ENCODE measurements around the gene STK25.

STK25 gene

GRCh38 chr2:241551998-241552737 lies 43.8 kb upstream of the STK25 start:
- no peak for TF ChIP-seq ZFX (IDR thresholded peaks at IDR 0.05)
- TF ChIP-seq CTCF (conservative IDR thresholded peaks at IDR 0.05): no peak
- H3K27ac ChIP-seq: no peak overlapping the region

- H3K27ac ChIP-seq: peak overlapping the region; percentile 80
- TF ChIP-seq CTCF (conservative IDR thresholded peaks at IDR 0.05) (no peak), ZFX (IDR thresholded peaks at IDR 0.05) (no peak)
Measured at GRCh38 chr2:241551599-241551997, 43.2 kb upstream of the STK25 start.

GRCh38 chr2:241550616-241551580 lies 42.5 kb upstream of the STK25 start:
- peak overlapping the region; percentile 80 for H3K27ac ChIP-seq
- TF ChIP-seq CTCF (conservative IDR thresholded peaks at IDR 0.05) (no peak), ZFX (IDR thresholded peaks at IDR 0.05) (no peak)

- H3K27ac ChIP-seq: no peak overlapping the region
- no peak for TF ChIP-seq ZFX (IDR thresholded peaks at IDR 0.05)
- TF ChIP-seq CTCF (conservative IDR thresholded peaks at IDR 0.05): no peak
Measured at GRCh38 chr2:241548451-241548835, 40.1 kb upstream of the STK25 start.

GRCh38 chr2:241547781-241548450 lies 39.5 kb upstream of the STK25 start:
- TF ChIP-seq CTCF (conservative IDR thresholded peaks at IDR 0.05) (no peak), ZFX (IDR thresholded peaks at IDR 0.05) (no peak)
- no peak overlapping the region for H3K27ac ChIP-seq

- H3K27ac ChIP-seq: no peak overlapping the region
- TF ChIP-seq ZFX (IDR thresholded peaks at IDR 0.05) (no peak), CTCF (conservative IDR thresholded peaks at IDR 0.05) (no peak)
Measured at GRCh38 chr2:241546771-241547498, 38.6 kb upstream of the STK25 start.

All from C4-2B (cell line).